AG08396 (cell line): Measurements from ENCODE around the gene UPK2.
"Not testable (repeated sequence)": the region's sequence is repeated elsewhere in the genome, so short reads cannot be mapped to it uniquely, and the experiment has no call there.

ENCODE experiments used
- DNase-seq: peaks from one replicate; pipeline ENCODE4 v3.0.0; 2012; ENCODE audit warnings: low spot score, mixed read lengths

UPK2 gene

DNA sequence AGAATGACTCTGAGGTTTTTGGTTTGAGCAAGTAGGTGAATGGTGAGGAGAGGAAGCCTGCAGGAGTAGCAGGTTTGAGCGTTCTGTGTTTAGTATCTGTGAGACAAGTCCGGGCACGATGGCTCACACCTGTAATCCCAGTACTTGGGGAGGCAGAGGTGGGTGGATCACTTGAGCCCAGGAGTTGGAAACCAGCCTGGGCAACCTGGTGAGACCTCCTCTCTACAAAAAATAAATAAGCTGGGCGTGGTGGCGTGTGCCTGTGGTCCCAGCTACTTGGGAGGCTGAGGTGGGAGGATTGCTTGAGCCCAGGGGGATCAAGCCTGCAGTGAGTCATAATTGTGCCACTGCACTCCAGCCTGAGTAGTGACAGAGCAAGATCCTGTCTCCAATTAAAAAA lies 32.2 kb downstream of the UPK2 start:
- DNase-seq = no peak

GRCh38 chr11:118991486-118992038 lies 35.5 kb downstream of the UPK2 start:
- DNase-seq = not testable (repeated sequence)

DNA sequence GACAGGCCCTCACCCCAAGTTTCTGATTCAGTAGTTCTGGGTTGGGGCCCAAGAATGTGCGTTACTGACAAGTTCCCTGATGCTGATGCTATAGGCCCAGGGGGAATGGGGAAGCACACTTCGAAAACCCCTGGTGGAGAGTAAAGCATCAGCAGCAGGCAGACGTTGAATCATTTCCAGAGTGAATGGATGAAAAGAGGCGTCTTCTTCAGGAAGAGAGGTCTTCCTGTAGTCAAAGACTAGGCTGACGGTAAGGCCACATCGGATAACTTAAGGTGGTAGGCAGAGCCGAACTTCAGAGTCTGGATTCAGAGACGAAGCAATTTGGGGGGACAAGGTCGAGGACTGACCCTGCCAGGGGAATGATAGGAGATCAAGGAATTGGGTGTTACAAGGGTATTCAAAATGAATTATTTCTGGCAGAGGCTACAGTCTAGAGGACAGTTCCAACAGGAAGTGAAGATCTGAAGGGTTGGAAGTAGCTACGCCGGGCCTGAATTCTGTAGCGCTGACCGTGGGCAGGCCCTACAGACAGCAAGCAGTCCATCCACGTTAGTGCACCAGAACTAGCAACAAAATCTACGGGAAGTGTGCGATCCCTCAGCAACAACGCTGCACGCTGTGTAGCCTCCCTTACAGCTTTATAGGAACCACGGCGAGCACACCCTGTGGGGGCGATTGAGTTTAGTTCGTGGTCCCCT lies 41.0 kb downstream of the UPK2 start:
- peak; percentile 64 for DNase-seq

DNA sequence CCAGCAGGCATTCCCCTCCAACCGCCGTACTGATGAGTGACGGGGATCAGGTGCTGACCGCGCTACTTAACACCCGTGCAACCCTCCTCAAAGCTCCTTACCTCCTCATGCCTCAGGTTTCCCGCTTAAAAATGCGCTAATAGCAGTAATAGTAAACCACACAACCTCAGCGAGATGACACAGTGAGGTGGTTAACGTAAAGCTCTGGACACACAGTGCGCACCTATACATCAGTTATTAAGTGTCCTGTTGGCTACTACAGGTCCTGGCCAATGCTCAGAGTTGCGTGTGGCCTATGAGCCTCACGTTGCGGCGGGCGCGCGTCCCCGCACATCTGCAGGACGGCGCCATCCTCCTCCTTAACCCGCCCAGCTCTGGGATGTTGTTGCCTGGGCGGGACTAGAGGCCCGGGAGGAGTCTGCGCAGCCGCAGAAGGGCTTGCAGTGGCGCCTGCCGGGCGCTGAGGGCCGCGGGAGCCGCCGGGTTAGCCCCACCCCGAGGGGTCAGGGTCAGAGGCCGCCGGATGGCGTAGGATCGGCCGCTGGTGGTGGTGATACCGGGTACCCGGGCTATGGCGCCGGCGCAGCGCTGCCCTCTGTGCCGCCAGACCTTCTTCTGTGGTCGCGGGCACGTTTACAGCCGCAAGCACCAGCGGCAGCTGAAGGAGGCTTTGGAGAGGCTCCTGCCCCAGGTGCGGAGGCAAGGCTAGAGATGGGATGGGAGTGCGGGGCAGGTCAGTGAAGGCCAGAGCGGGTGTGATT lies 41.7 kb downstream of the UPK2 start, which contains the start of gene CENATAC:
Gene CENATAC, plus strand, starts transcription at position 512 of the 761 bp plus-strand sequence. Its CDS starts 60 bp downstream, at position 572.
- peak; percentile 99 for DNase-seq

GRCh38 chr11:118998388-118998717 lies 42.3 kb downstream of the UPK2 start:
- DNase-seq = no peak

- DNase-seq = peak; percentile 71
Observed at GRCh38 chr11:118998822-118999221, 42.7 kb downstream of the UPK2 start.

DNA sequence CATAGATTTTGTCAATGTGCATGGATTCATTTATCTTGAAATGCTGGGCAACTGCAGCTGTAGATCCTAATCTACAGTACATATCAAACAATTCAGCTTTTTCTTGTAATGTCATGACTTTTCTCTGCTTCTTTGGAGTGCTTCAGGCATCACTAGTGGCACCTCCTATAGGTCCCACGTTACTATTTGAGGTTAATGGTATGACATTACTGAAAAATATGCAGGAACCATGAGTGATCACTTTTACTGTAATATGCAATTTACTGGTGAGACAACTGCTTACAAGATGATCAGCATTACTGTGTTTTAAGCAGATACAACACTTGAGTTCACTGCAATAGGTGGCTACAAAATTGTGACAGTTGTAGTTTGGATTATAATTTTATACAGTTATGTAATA lies 44.8 kb downstream of the UPK2 start:
- DNase-seq = no peak

- DNase-seq = no peak
Observed at GRCh38 chr11:119006656-119007055, 50.6 kb downstream of the UPK2 start.
